Measurements from ENCODE around the gene PTPRB.

Gene PTPRB

DNA sequence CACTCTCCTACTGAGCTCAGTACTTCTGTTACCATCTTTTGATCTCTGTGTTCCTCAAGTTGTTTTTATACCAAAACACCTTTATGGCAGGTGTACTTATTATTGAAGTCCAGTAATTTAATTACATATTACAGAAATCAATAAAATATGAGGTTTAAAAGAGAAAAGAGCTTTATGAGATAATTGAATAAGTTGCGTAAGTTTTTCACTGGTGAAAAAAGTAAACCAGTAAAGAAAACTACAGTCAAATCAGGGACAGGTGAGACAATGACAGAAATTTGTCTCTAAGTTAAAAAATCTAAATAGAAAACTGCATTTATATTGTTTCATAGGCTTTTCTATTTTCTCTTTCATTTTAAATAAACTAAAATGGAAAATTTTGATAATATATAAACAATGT, 29.1 kb upstream of the PTPRB start:
- TF ChIP-seq, protein P1, sequence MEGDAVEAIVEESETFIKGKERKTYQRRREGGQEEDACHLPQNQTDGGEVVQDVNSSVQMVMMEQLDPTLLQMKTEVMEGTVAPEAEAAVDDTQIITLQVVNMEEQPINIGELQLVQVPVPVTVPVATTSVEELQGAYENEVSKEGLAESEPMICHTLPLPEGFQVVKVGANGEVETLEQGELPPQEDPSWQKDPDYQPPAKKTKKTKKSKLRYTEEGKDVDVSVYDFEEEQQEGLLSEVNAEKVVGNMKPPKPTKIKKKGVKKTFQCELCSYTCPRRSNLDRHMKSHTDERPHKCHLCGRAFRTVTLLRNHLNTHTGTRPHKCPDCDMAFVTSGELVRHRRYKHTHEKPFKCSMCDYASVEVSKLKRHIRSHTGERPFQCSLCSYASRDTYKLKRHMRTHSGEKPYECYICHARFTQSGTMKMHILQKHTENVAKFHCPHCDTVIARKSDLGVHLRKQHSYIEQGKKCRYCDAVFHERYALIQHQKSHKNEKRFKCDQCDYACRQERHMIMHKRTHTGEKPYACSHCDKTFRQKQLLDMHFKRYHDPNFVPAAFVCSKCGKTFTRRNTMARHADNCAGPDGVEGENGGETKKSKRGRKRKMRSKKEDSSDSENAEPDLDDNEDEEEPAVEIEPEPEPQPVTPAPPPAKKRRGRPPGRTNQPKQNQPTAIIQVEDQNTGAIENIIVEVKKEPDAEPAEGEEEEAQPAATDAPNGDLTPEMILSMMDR (conservative IDR thresholded peaks at IDR 0.05) = no peak
- H3K27ac ChIP-seq = no peak overlapping the region

DNA sequence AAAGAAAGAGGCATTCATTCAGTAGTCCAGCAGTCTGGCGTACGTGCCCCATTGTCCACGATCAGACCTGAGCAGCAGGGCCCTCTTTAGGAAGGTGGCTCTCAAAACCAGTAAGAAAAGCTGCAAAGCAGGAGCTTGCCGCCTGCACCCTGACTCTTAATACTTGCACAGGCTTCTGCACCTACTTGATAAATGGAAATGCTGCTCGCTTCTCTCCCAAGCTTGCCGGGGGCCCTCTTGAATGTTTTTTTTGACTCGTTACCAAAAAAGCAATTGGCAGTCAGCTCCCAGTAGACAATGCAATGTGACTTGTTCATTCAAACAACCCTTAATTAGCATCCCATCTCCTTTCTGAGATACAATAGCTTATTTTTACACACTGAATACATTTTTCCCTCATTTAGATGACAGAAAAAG, 27.2 kb upstream of the PTPRB start:
- no peak overlapping the region for H3K27ac ChIP-seq
- TF ChIP-seq, protein P1 (conservative IDR thresholded peaks at IDR 0.05) = no peak

DNA sequence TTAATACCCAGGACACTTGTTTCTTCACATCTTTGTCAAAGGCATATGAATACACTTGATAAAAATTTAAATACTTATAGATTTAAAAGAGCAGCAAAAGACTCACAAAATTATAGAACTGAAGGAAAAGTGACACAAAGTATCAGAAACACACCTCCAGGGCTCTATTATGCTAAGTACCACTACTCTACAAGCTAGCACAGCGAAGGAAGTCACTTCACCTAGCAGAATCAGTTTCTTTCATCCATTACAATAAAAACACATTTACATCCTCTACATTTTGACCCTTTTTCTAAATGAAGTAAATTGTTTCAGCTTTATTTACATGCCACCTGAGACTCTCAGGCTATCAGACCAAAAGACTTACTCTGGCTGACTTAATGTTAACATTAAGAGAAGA, 26.6 kb upstream of the PTPRB start:
- TF ChIP-seq, protein P1 (conservative IDR thresholded peaks at IDR 0.05) = no peak
- no peak overlapping the region for H3K27ac ChIP-seq

DNA sequence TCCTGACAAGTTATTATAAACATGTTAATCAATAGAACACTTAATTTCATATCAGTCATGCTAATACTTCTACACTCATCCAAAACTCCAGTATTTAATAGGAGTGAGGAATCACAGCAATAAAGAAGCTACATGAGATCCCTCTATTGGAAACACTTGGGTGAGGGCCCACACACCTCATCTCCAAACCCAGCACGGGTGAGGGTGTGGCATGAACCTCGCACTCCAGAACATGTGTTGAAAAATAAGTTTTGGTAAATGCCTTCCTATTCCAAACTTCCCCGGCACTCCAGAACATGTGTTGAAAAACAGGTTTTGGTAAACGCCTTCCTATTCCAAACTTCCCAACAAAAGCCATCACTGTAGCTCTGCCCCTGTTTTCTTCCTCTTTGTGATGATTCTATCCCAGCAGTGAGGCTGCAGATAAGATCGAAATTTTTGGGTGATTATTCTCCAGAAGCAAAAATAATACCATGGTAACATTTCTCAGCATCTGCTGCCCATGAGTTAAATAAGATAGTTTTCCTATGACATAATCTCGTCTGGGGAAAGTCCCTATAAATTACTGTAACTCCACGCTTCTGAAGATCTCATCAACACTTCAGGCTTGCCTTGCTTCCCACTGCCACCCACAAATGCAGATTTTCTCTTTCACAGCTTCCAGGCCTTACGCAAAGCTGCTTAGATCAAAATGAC, 24.4 kb upstream of the PTPRB start:
- TF ChIP-seq, protein P1 (conservative IDR thresholded peaks at IDR 0.05) = no peak
- no peak overlapping the region for H3K27ac ChIP-seq

DNA sequence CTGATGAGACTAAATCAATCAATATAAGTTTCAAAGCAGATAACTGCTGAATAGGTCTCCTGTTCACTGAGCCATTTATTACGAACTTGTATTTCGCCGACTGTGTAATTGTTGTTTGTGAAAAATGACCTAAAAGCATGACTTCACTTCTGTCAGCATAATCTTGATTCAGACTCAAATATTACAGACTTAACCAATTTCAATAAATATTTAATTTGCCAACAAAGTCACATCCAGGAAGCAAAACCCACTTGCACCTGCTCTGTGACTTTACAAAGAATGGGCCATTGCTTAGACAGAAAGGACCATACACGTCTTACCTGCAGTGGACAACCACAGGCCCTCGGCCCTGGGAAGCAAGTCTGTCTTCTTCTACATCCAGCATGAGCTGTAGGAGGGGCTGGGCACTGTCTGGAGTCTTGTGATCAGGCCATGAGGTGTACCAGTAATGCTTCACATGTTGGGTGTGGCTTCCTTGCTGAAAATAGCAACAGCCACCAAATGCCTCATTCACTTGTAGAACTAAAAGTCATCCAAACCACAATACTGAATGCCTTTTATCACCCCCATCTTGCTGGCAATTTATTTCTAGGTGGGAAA, 23.5 kb upstream of the PTPRB start:
- TF ChIP-seq, protein P1 (conservative IDR thresholded peaks at IDR 0.05) = no peak

DNA sequence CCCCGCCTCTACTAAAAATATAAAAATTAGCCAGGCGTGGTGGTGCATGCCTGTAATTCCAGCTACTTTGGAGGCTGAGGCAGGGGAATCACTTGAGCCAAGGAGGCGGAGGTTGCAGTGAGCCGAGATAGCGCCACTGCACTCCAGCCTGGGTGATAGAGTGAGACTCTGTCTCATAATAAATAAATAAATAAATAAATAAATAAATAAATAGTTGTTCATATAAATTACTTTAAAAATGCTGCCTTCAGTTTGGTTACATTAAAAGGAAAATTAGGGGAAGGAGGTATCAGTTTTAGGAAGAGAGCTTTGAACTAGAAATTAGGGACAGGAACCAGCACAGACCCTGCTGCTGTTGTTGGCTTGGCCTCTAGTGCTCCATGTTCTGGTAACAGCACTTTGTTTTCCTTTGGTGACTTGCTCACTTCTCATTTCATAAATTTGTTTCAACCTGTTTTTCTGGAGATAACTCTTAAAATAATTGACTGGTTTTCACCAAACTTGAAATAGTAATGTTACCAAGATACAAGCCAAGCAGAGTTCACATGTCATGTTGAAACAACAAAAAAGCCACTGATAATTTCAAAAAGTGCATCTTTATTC, 22.9 kb upstream of the PTPRB start:
- TF ChIP-seq, protein P1 (conservative IDR thresholded peaks at IDR 0.05) = no peak
- H3K27ac ChIP-seq = no peak overlapping the region

More for the DNA sequence above, 23.5 kb upstream of the PTPRB start:
- no peak overlapping the region for H3K27ac ChIP-seq

DNA sequence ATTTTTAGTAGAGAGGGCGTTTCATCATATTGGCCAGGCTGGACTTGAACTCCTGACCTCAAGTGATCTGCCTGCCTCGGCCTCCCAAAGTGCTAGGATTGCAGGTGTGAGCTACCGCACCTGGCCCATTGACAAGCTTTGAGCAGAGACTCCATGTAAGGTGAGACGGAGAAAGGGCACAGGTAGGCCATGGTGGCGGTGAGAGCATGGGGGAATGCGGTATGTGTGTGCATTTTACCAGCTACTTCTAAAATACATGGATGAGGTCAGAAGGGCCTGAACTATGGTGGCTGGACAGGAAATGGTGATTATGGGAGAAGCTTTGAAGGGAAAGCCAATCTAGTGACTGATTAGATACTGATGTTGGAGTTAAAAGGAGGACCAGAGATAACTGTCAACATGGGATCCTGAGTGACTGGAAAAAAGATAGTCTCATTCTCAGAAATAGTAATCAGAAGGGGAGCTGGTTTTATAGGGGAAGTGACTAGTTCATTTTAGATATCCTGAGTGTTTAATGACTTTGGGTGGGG, 21.9 kb upstream of the PTPRB start:
- TF ChIP-seq, protein P1 (conservative IDR thresholded peaks at IDR 0.05) = no peak
- H3K27ac ChIP-seq = no peak overlapping the region
